ENCODE results near the gene HIBADH.

Gene HIBADH

GRCh38 chr7:27587429-27587828 is 75.3 kb downstream of the HIBADH start:
- no peak for ATAC-seq
- TF ChIP-seq ZFP30 (CRISPR knock-in tag; IDR thresholded peaks at IDR 0.05) = no peak
- no peak for TF ChIP-seq ISL1 (CRISPR knock-in tag; IDR thresholded peaks at IDR 0.05)
- no peak for TF ChIP-seq PATZ1 (CRISPR knock-in tag; IDR thresholded peaks at IDR 0.05; ENCODE audit: borderline replicate concordance)
- TF ChIP-seq BACH2 (CRISPR knock-in tag; IDR thresholded peaks at IDR 0.05; ENCODE audit: borderline replicate concordance) = no peak
- no peak for TF ChIP-seq CREB5 (CRISPR knock-in tag; IDR thresholded peaks at IDR 0.05; ENCODE audit: low read depth)
- TF ChIP-seq POU6F1 (CRISPR knock-in tag; IDR thresholded peaks at IDR 0.05; ENCODE audit: borderline replicate concordance, low read depth) = no peak
- no peak for TF ChIP-seq ZFP3 (CRISPR knock-in tag; IDR thresholded peaks at IDR 0.05)
- no peak for TF ChIP-seq CSRNP3 (CRISPR knock-in tag; IDR thresholded peaks at IDR 0.05)
- TF ChIP-seq OSR1 (CRISPR knock-in tag; IDR thresholded peaks at IDR 0.05) = no peak
- TF ChIP-seq TSHZ2 (CRISPR knock-in tag; IDR thresholded peaks at IDR 0.05) = no peak
- no peak for TF ChIP-seq PPARA (CRISPR knock-in tag; IDR thresholded peaks at IDR 0.05; ENCODE audit: borderline replicate concordance)
- no peak for TF ChIP-seq TOX (CRISPR knock-in tag; IDR thresholded peaks at IDR 0.05; ENCODE audit: borderline replicate concordance)
- no peak for TF ChIP-seq ARNTL (CRISPR knock-in tag; IDR thresholded peaks at IDR 0.05; ENCODE audit: borderline replicate concordance, low read depth)
- TF ChIP-seq ZNF70 (CRISPR knock-in tag; IDR thresholded peaks at IDR 0.05) = no peak
- TF ChIP-seq ZNF565 (CRISPR knock-in tag; conservative IDR thresholded peaks at IDR 0.05; ENCODE audit: low read depth) = no peak
- TF ChIP-seq CSDC2 (CRISPR knock-in tag; IDR thresholded peaks at IDR 0.05) = no peak
- TF ChIP-seq GLIS3 (CRISPR knock-in tag; IDR thresholded peaks at IDR 0.05) = no peak

- peak; percentile 49; the same call in 1 of the 3 replicates for ATAC-seq
- TF ChIP-seq ESRRG (CRISPR knock-in tag; IDR thresholded peaks at IDR 0.05) = no peak
- no peak for TF ChIP-seq PATZ1 (CRISPR knock-in tag; IDR thresholded peaks at IDR 0.05; ENCODE audit: borderline replicate concordance)
- TF ChIP-seq ZNF8 (CRISPR knock-in tag; IDR thresholded peaks at IDR 0.05) = no peak
- no peak for TF ChIP-seq RARB (CRISPR knock-in tag; IDR thresholded peaks at IDR 0.05)
- no peak for TF ChIP-seq CREB5 (CRISPR knock-in tag; IDR thresholded peaks at IDR 0.05; ENCODE audit: low read depth)
- no peak for TF ChIP-seq POU6F1 (CRISPR knock-in tag; IDR thresholded peaks at IDR 0.05; ENCODE audit: borderline replicate concordance, low read depth)
- no peak for TF ChIP-seq ZFP3 (CRISPR knock-in tag; IDR thresholded peaks at IDR 0.05)
- TF ChIP-seq TSHZ2 (CRISPR knock-in tag; IDR thresholded peaks at IDR 0.05) = no peak
- no peak for TF ChIP-seq BACH2 (CRISPR knock-in tag; IDR thresholded peaks at IDR 0.05; ENCODE audit: borderline replicate concordance)
- TF ChIP-seq OSR1 (CRISPR knock-in tag; IDR thresholded peaks at IDR 0.05) = no peak
- no peak for TF ChIP-seq ZFP30 (CRISPR knock-in tag; IDR thresholded peaks at IDR 0.05)
- no peak for TF ChIP-seq CSDC2 (CRISPR knock-in tag; IDR thresholded peaks at IDR 0.05)
These were observed 75.9 kb downstream of the HIBADH start for GRCh38 chr7:27586825-27587224.

All from SK-N-SH treated with all-trans-retinoic acid at 6 μM for 48 hours (cell line).